Suprapubic skin (tissue), 4 donors: ENCODE data around the gene MDFIC.

Experiments used
- EP300 ChIP-seq: sonication (generic); formaldehyde crosslinking; IDR thresholded peaks from one replicate; pipeline ENCODE4 v1.6.1; 2017; ENCODE audit warnings: antibody characterized with exemption
- POLR2A ChIP-seq, 2 donors: fragments of 450-650 bp; IDR thresholded peaks; one replicate each; pipeline ENCODE4 v1.6.1; 2017; ENCODE audit warnings: antibody characterized with exemption in 2 of 2, mild to moderate bottlenecking in 2 of 2, moderate library complexity in 2 of 2
- POLR2AphosphoS5 ChIP-seq, 3 donors: sonication (generic); formaldehyde crosslinking; IDR thresholded peaks; one replicate each; pipeline ENCODE4 v1.6.1; 2017; ENCODE audit warnings: antibody characterized with exemption in 3 of 3
- TF ChIP-seq, protein P1 (sequence below), 2 donors: fragments of 200-600 bp in 1 of 2; fragments of 450-650 bp in 1 of 2; sonication (generic) in 1 of 2; IDR thresholded peaks; one replicate each; pipeline ENCODE4 v1.5.1; 2016 to 2019; ENCODE audit warnings: antibody characterized with exemption in 2 of 2, mild to moderate bottlenecking in 1 of 2, moderate library complexity in 1 of 2

DNA sequence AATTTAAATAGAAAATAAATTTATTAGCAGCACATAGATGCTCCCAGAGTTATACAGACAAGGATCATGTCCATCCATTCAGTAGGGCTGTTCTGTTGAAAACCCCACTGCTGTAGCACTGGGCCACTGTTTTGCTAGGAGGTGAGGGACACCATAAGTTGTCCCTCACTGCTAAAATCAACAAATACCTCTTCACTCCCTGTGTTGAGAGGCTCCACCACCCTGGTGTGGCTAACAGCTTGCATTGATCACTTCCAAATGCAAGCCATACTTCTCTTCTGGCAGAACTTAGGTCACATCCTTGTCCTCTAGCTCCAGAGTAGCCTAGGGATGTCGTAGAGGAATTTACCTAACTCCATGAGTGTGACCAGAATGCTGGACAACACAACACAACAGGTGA is 55.4 kb downstream of the MDFIC start:
- TF ChIP-seq POLR2AphosphoS5 (IDR thresholded peaks at IDR 0.05) (no peak), POLR2A (IDR thresholded peaks at IDR 0.05) (no peak), EP300 (no peak)
- TF ChIP-seq, protein P1, sequence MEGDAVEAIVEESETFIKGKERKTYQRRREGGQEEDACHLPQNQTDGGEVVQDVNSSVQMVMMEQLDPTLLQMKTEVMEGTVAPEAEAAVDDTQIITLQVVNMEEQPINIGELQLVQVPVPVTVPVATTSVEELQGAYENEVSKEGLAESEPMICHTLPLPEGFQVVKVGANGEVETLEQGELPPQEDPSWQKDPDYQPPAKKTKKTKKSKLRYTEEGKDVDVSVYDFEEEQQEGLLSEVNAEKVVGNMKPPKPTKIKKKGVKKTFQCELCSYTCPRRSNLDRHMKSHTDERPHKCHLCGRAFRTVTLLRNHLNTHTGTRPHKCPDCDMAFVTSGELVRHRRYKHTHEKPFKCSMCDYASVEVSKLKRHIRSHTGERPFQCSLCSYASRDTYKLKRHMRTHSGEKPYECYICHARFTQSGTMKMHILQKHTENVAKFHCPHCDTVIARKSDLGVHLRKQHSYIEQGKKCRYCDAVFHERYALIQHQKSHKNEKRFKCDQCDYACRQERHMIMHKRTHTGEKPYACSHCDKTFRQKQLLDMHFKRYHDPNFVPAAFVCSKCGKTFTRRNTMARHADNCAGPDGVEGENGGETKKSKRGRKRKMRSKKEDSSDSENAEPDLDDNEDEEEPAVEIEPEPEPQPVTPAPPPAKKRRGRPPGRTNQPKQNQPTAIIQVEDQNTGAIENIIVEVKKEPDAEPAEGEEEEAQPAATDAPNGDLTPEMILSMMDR (IDR thresholded peaks at IDR 0.05) = no peak
